Breast epithelium (tissue), 4 donors: ENCODE data around the gene FAM174C. TPM values are rescaled to one million over a fixed set of nuclear protein-coding genes. Genes with fewer than 3 reads are reported as not detected.

ENCODE experiments used
- DNase-seq, 2 donors: peaks; one replicate each; pipeline ENCODE4 v3.0.0-alpha.2; 2019; ENCODE audit warnings: low spot score in 2 of 2
- H3K27ac ChIP-seq, 2 donors: fragments of 200-600 bp; sonication (generic) in 1 of 2; one replicate each; pipeline ENCODE4 v1.5.1; 2016 to 2019; ENCODE audit warnings: mild to moderate bottlenecking in 1 of 2
- H3K27me3 ChIP-seq, 2 donors: fragments of 200-600 bp; sonication (generic) in 1 of 2; one replicate each; pipeline versions ENCODE4 v1.5.1 to v1.6.0; 2017 to 2019; ENCODE audit warnings: control low read depth in 1 of 2, mild to moderate bottlenecking in 1 of 2
- H3K36me3 ChIP-seq: fragments of 200-600 bp; one replicate; pipeline ENCODE4 v1.5.1; 2019
- H3K4me1 ChIP-seq, 2 donors: fragments of 200-600 bp; sonication (generic); one replicate each; pipeline ENCODE4 v1.5.1; 2016 to 2019; ENCODE audit warnings: control low read depth in 1 of 2
- H3K4me3 ChIP-seq, 3 donors: fragments of 200-600 bp; sonication (generic); 1 replicate in 2 of 3; 2 replicates in 1 of 3; pipeline ENCODE4 v1.5.1; 2016 to 2019; ENCODE audit warnings: mild to moderate bottlenecking in 3 of 3, moderate library complexity in 2 of 3
- H3K9me3 ChIP-seq, 2 donors: fragments of 200-600 bp; sonication (generic) in 1 of 2; one replicate each; pipeline ENCODE4 v1.5.1; 2016 to 2019; ENCODE audit warnings: control low read depth in 1 of 2
- CTCF ChIP-seq, 3 donors: fragments of 450-650 bp; IDR thresholded peaks; one replicate each; pipeline ENCODE4 v1.5.1; 2016 to 2017; ENCODE audit warnings: antibody characterized with exemption in 3 of 3, mild to moderate bottlenecking in 3 of 3, moderate library complexity in 3 of 3
- POLR2A ChIP-seq: fragments of 450-650 bp; IDR thresholded peaks from one replicate; pipeline ENCODE4 v1.6.1; 2016; ENCODE audit warnings: antibody characterized with exemption, mild to moderate bottlenecking, moderate library complexity
- POLR2AphosphoS5 ChIP-seq, 3 donors: sonication (generic); formaldehyde crosslinking; IDR thresholded peaks; one replicate each; pipeline ENCODE4 v1.6.1; 2017; ENCODE audit warnings: antibody characterized with exemption in 3 of 3
- intact Hi-C: fragments of 100-400 bp; cut with DNase I; formaldehyde crosslinking; loops from one replicate; pipeline ENCODE4 v1.15.1; 2023; ENCODE audit warnings: low total_unique reads
- total RNA-seq, 3 donors: library from RNA; depleted of rRNA; stranded (reverse); fragments of >200 nt; gene quantifications; one replicate each; pipeline ENCODE4 v1.1.0, GENCODE V29; 2016

Gene FAM174C
- total RNA-seq, 3 donors from 2014 or later: 43.9 to 60.6 (median 53.1) TPM

- TF ChIP-seq POLR2A (no peak), CTCF (IDR thresholded peaks at IDR 0.05) (no peak), POLR2AphosphoS5 (IDR thresholded peaks at IDR 0.05) (no peak)
- Histone ChIP-seq H3K9me3 (no peaks in the 10 kb centered on the region), H3K36me3 (no peaks in the 10 kb centered on the region), H3K4me1 (peaks cover 32 to 50% of the 10 kb centered on the region in 2 donors), H3K4me3 (peak overlapping the region in 2 of 3 donors; percentile 88 to 97), H3K27ac (peak overlapping the region; percentile 93 to 97), H3K27me3 (no peaks in the 10 kb centered on the region)
- intact Hi-C loops: no loop called here
- DNase-seq: no peak
Observed at GRCh38 chr19:1240925-1241324, 34.4 kb upstream of the FAM174C start.

GRCh38 chr19:1241417-1242095 lies 33.8 kb upstream of the FAM174C start, which contains the start of gene ATP5F1D:
Gene ATP5F1D, plus strand, starts transcription at chr19:1241751. Its CDS starts 100 bp downstream, at chr19:1241851.
- H3K27me3 ChIP-seq: no peaks in the 10 kb centered on the region
- TF ChIP-seq POLR2AphosphoS5 (IDR thresholded peaks at IDR 0.05) (peak; percentile 46 to 61 (median 58)), POLR2A (peak; percentile 25), CTCF (IDR thresholded peaks at IDR 0.05) (no peak)
- H3K9me3 ChIP-seq: no peaks in the 10 kb centered on the region
- intact Hi-C loops: no loop called here
- DNase-seq: peak; percentile 91 to 93
- H3K4me3 ChIP-seq: peak within 1 kb of the TSS; percentile 84 to 97 (median 88)
- H3K27ac ChIP-seq: peak within 1 kb of the TSS; percentile 93 to 97
- H3K36me3 ChIP-seq: no peaks in the 10 kb centered on the region
- peaks cover 32 to 47% of the 10 kb centered on the region in 2 donors for H3K4me1 ChIP-seq

- Histone ChIP-seq H3K27ac (peak overlapping the region; percentile 91 to 99), H3K27me3 (no peaks in the 10 kb centered on the region), H3K4me1 (peaks cover 39 to 54% of the 10 kb centered on the region in 2 donors), H3K36me3 (no peaks in the 10 kb centered on the region), H3K4me3 (peak overlapping the region; percentile 22 to 58 (median 26)), H3K9me3 (no peaks in the 10 kb centered on the region)
- peak; percentile 88 to 91 for DNase-seq
- intact Hi-C loops: no loop called here
- TF ChIP-seq CTCF (IDR thresholded peaks at IDR 0.05): peak; percentile 91 to 98 (median 96)
- no peak for TF ChIP-seq POLR2A
- TF ChIP-seq POLR2AphosphoS5 (IDR thresholded peaks at IDR 0.05): peak; percentile 24 to 70 (median 67)
Observed at GRCh38 chr19:1243768-1244692, 31.3 kb upstream of the FAM174C start.

GRCh38 chr19:1244693-1245451 lies 30.5 kb upstream of the FAM174C start:
- Histone ChIP-seq H3K4me3 (peak overlapping the region; percentile 22 to 58 (median 26)), H3K27me3 (no peaks in the 10 kb centered on the region), H3K27ac (peak overlapping the region; percentile 91 to 99), H3K36me3 (no peaks in the 10 kb centered on the region), H3K4me1 (peaks cover 39 to 54% of the 10 kb centered on the region in 2 donors), H3K9me3 (no peaks in the 10 kb centered on the region)
- no peak for DNase-seq
- TF ChIP-seq POLR2A: no peak
- TF ChIP-seq POLR2AphosphoS5 (IDR thresholded peaks at IDR 0.05): no peak
- TF ChIP-seq CTCF (IDR thresholded peaks at IDR 0.05): no peak
- intact Hi-C loops: loop anchor here (5.0 kb wide), 1 partner anchor 1537 kb away; the partner anchor contains the start of gene SGTA
